Gastrocnemius medialis (tissue), 4 donors: ENCODE measurements around the gene PTP4A1. TPM values are rescaled to one million over a fixed set of nuclear protein-coding genes. Genes with fewer than 3 reads are reported as not detected.
A peak's percentile ranks its signal among the peaks of the same experiment; 100 is the strongest.

Source experiments
- ATAC-seq, 2 donors: fragments of 150-250 bp; one replicate each; pipeline ENCODE4 v1.9.1; 2016
- DNase-seq, 2 donors: peaks; one replicate each; pipeline ENCODE4 v3.0.0-alpha.2; 2019
- H3K27ac ChIP-seq, 4 donors: fragments of 200-600 bp; sonication (generic); 1 replicate in 1 of 4; 2 replicates in 3 of 4; pipeline ENCODE4 v1.5.1; 2016 to 2018; ENCODE audit warnings: mild to moderate bottlenecking in 2 of 4, moderate library complexity in 1 of 4
- H3K27me3 ChIP-seq, 3 donors: fragments of 200-600 bp; sonication (generic) in 2 of 3; 1 replicate in 1 of 3; 2 replicates in 2 of 3; pipeline versions ENCODE4 v1.5.1 to v1.6.0; 2016 to 2019; ENCODE audit warnings: mild to moderate bottlenecking in 1 of 3, moderate library complexity in 1 of 3
- H3K36me3 ChIP-seq, 2 donors: fragments of 200-600 bp; sonication (generic) in 1 of 2; one replicate each; pipeline ENCODE4 v1.5.1; 2017 to 2018
- H3K4me1 ChIP-seq, 2 donors: fragments of 200-600 bp; sonication (generic) in 1 of 2; one replicate each; pipeline ENCODE4 v1.5.1; 2016 to 2017; ENCODE audit warnings: mild to moderate bottlenecking in 2 of 2
- H3K4me3 ChIP-seq, 4 donors: fragments of 200-600 bp; sonication (generic) in 3 of 4; 1 replicate in 1 of 4; 2 replicates in 3 of 4; pipeline ENCODE4 v1.5.1; 2016 to 2019; ENCODE audit warnings: mild to moderate bottlenecking in 2 of 4
- H3K9me3 ChIP-seq, 3 donors: fragments of 200-600 bp; sonication (generic) in 2 of 3; 1 replicate in 1 of 3; 2 replicates in 2 of 3; pipeline ENCODE4 v1.5.1; 2016 to 2019
- CTCF ChIP-seq, 5 experiments: fragments of 450-650 bp in 3 of 5; fragments of 200-600 bp in 2 of 5; sonication (generic) in 2 of 5; IDR thresholded peaks in 4 of 5; conservative IDR thresholded peaks in 1 of 5; 1 replicate in 4 of 5; 2 replicates in 1 of 5; pipeline ENCODE4 v1.5.1; 2016 to 2019; ENCODE audit warnings: antibody characterized with exemption in 5 of 5, mild to moderate bottlenecking in 3 of 5, moderate library complexity in 3 of 5
- POLR2A ChIP-seq, 2 donors: fragments of 450-650 bp; IDR thresholded peaks; one replicate each; pipeline ENCODE4 v1.6.1; 2017; ENCODE audit warnings: antibody characterized with exemption in 2 of 2, mild to moderate bottlenecking in 2 of 2, moderate library complexity in 2 of 2
- in situ Hi-C, 4 donors: fragments of 200-750 bp; cut with MboI; loops; one replicate each; pipeline versions ENCODE4 v1.15.0 to v1.8.0; 2017; ENCODE audit warnings: low sequenced_read_pairs in 4 of 4
- intact Hi-C: fragments of 100-400 bp; cut with DNase I; formaldehyde crosslinking; loops from one replicate; pipeline ENCODE4 v1.15.1; 2023; ENCODE audit warnings: low total_unique reads
- total RNA-seq, 4 donors: library from RNA; depleted of rRNA; stranded (reverse); fragments of >200 nt; gene quantifications; one replicate each; pipeline versions ENCODE4 v1.1.0 to v1.2.3, GENCODE V29; 2016

The PTP4A1 gene
- total RNA-seq, 4 donors from 2014 or later = 30.6 to 256 (median 90.8) TPM

- DNase-seq (no peak), ATAC-seq (peak; percentile 1 to 6)
- TF ChIP-seq POLR2A (IDR thresholded peaks at IDR 0.05) (no peak), CTCF (IDR thresholded peaks at IDR 0.05 in 4 of 5, conservative IDR thresholded peaks at IDR 0.05 in 1 of 5) (no peak)
- Histone ChIP-seq H3K27me3 (no peaks in the 10 kb centered on the region), H3K4me3 (peak overlapping the region; percentile 87 to 99 (median 96)), H3K9me3 (no peaks in the 10 kb centered on the region), H3K36me3 (peaks cover 0 to 16% of the 10 kb centered on the region in 2 donors), H3K4me1 (peaks cover 5 to 34% of the 10 kb centered on the region in 2 donors), H3K27ac (peak overlapping the region; percentile 99 to 100 (median 100))
- in situ Hi-C loops (loop anchor here in 1 of 4 donors (10.0 kb wide), 1 partner anchor 62 kb away; the partner anchor contains the start of gene PHF3), intact Hi-C loops (loop anchor here (1.0 to 5.0 kb wide), 7 partner anchors 46 to 145 kb away; partner anchors contain the start of gene PHF3)
Observed at GRCh38 chr6:63572747-63573075, 431 bp downstream of the PTP4A1 start.

GRCh38 chr6:63573076-63573898, 1.0 kb downstream of the PTP4A1 start:
- in situ Hi-C loops = loop anchor here in 1 of 4 donors (10.0 kb wide), 1 partner anchor 62 kb away; the partner anchor contains the start of gene PHF3
- TF ChIP-seq CTCF (IDR thresholded peaks at IDR 0.05 in 4 of 5, conservative IDR thresholded peaks at IDR 0.05 in 1 of 5) (no peak), POLR2A (IDR thresholded peaks at IDR 0.05) (peak; percentile 82 to 95)
- peak overlapping the region; percentile 87 to 99 (median 96) for H3K4me3 ChIP-seq
- H3K4me1 ChIP-seq = peaks cover 5 to 34% of the 10 kb centered on the region in 2 donors
- intact Hi-C loops = loop anchor here (2.0 to 5.0 kb wide), 5 partner anchors 46 to 146 kb away; partner anchors contain the start of gene PHF3
- DNase-seq (peak; percentile 85 to 86), ATAC-seq (peak; percentile 64 to 73)
- no peaks in the 10 kb centered on the region for H3K9me3 ChIP-seq
- peaks cover 0 to 22% of the 10 kb centered on the region in 2 donors for H3K36me3 ChIP-seq
- no peaks in the 10 kb centered on the region for H3K27me3 ChIP-seq
- peak overlapping the region; percentile 99 to 100 (median 100) for H3K27ac ChIP-seq

GRCh38 chr6:63573899-63574553, 1.7 kb downstream of the PTP4A1 start:
- peaks cover 5 to 34% of the 10 kb centered on the region in 2 donors for H3K4me1 ChIP-seq
- intact Hi-C loops = loop anchor here (2.0 to 5.0 kb wide), 6 partner anchors 47 to 221 kb away; partner anchors contain the start of gene PHF3
- peak overlapping the region; percentile 87 to 99 (median 96) for H3K4me3 ChIP-seq
- in situ Hi-C loops = loop anchor here in 1 of 4 donors (10.0 kb wide), 1 partner anchor 61 kb away; the partner anchor contains the start of gene PHF3
- no peak for TF ChIP-seq POLR2A (IDR thresholded peaks at IDR 0.05)
- TF ChIP-seq CTCF (IDR thresholded peaks at IDR 0.05 in 4 of 5, conservative IDR thresholded peaks at IDR 0.05 in 1 of 5) = peak; percentile 40 to 67 (median 62)
- H3K27me3 ChIP-seq = no peaks in the 10 kb centered on the region
- DNase-seq = peak in 1 of 2 donors; percentile 44
- peak overlapping the region; percentile 99 to 100 (median 100) for H3K27ac ChIP-seq
- ATAC-seq = peak in 1 of 2 donors; percentile 15
- peaks cover 3 to 29% of the 10 kb centered on the region in 2 donors for H3K36me3 ChIP-seq
- no peaks in the 10 kb centered on the region for H3K9me3 ChIP-seq

DNA sequence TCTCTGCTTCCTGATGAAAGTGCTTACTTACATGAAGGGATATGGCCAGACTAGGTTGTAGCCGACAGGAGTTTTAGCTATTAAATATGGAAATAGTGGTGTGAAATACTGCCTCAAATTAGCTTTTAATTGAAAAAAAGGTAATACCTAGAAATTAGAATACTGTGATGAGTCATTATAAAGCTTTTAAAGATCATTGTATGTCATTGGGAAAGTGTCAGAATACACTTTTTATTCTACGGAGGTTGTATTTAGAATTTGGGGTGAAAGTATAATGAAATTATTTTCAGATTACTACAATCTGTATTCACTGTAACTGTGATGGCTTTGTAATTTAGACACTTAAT, 2.2 kb downstream of the PTP4A1 start:
- intact Hi-C loops (loop anchor here (2.0 to 5.0 kb wide), 3 partner anchors 82 to 222 kb away; no protein-coding TSS in a partner anchor), in situ Hi-C loops (loop anchor here in 1 of 4 donors (10.0 kb wide), 1 partner anchor 60 kb away; the partner anchor contains the start of gene PHF3)
- H3K27ac ChIP-seq = peak overlapping the region; percentile 99 to 100 (median 100)
- no peaks in the 10 kb centered on the region for H3K9me3 ChIP-seq
- H3K27me3 ChIP-seq = no peaks in the 10 kb centered on the region
- H3K36me3 ChIP-seq = peaks cover 5 to 34% of the 10 kb centered on the region in 2 donors
- ATAC-seq (no peak), DNase-seq (no peak)
- peak overlapping the region; percentile 87 to 99 (median 96) for H3K4me3 ChIP-seq
- TF ChIP-seq CTCF (IDR thresholded peaks at IDR 0.05 in 4 of 5, conservative IDR thresholded peaks at IDR 0.05 in 1 of 5) (peak in 1 of 5 experiments; percentile 6), POLR2A (IDR thresholded peaks at IDR 0.05) (no peak)
- peaks cover 5 to 34% of the 10 kb centered on the region in 2 donors for H3K4me1 ChIP-seq
